Ovary (tissue), 9 donors: ENCODE results near the gene AANAT. TPM values are rescaled to one million over a fixed set of nuclear protein-coding genes. Genes with fewer than 3 reads are reported as not detected.

Source experiments
- DNase-seq, 5 donors: peaks; one replicate each; pipeline ENCODE4 v3.0.0-alpha.2; 2019 to 2020
- H3K27ac ChIP-seq, 2 donors: fragments of 200-600 bp; one replicate each; pipeline versions ENCODE4 v1.5.1 to v1.8.0; 2019 to 2022
- H3K27me3 ChIP-seq: fragments of 200-600 bp; one replicate; pipeline ENCODE4 v1.8.0; 2022
- H3K36me3 ChIP-seq: fragments of 200-600 bp; sonication (generic); one replicate; pipeline ENCODE4 v1.5.1; 2019
- H3K4me1 ChIP-seq: one replicate; pipeline ENCODE4 v1.8.1; 2013; ENCODE audit warnings: mild to moderate bottlenecking, moderate library complexity; ENCODE audit not compliant: insufficient read depth
- H3K4me3 ChIP-seq: fragments of 200-600 bp; sonication (generic); one replicate; pipeline ENCODE4 v1.5.1; 2017
- H3K9me3 ChIP-seq, 2 donors: fragments of 200-600 bp in 1 of 2; sonication (generic) in 1 of 2; one replicate each; pipeline versions ENCODE4 v1.5.1 to v1.8.1; 2013 to 2019; ENCODE audit warnings: mild to moderate bottlenecking in 1 of 2, moderate library complexity in 1 of 2
- EP300 ChIP-seq: sonication (generic); formaldehyde crosslinking; IDR thresholded peaks from one replicate; pipeline ENCODE4 v1.6.1; 2017; ENCODE audit warnings: antibody characterized with exemption
- POLR2A ChIP-seq: fragments of 450-650 bp; IDR thresholded peaks from one replicate; pipeline ENCODE4 v1.6.1; 2017; ENCODE audit warnings: antibody characterized with exemption, mild to moderate bottlenecking, moderate library complexity
- WGBS, 3 donors: extraction: QIAGEN DNeasy Blood & Tissue Kit in 1 of 3; methylation state at CpG; one replicate each; pipeline versions ENCODE4 v1.1.5 to v1.1.7; 2013 to 2017; 5-methylcytosine and 5-hydroxymethylcytosine counted together
- intact Hi-C, 4 donors: fragments of 100-400 bp; cut with DNase I; formaldehyde crosslinking; loops; one replicate each; pipeline versions ENCODE4 v1.11.0 to v1.15.1; 2022 to 2023
- polyA plus RNA-seq, 2 donors: library from polyadenylated mRNA; stranded (reverse); fragments of 200-250 nt in 1 of 2; fragments of 350-450 nt in 1 of 2; fragmentation: Illumina TruSeq in 1 of 2; extraction: RNeasy Lipid Tissue Mini Kit (QIAGEN cat#74804) in 1 of 2; gene quantifications; one replicate each; pipeline ENCODE4 v1.2.3, GENCODE V29; 2013 to 2014
- total RNA-seq, 7 donors: library from RNA; depleted of rRNA in 2 of 7; stranded (reverse); fragments of >200 nt in 2 of 7; fragmentation: NEBNext Ultra II Directional in 3 of 7; extraction: Animal tissue kit (Norgen Biotek cat#: 25700) in 3 of 7; gene quantifications; one replicate each; pipeline versions ENCODE4 v1.1.0 to v1.2.4, GENCODE V29; 2016 to 2023
- TF ChIP-seq, protein P1 (sequence below), 3 donors: fragments of 450-650 bp in 2 of 3; fragments of 200-600 bp in 1 of 3; IDR thresholded peaks; one replicate each; pipeline versions ENCODE4 v1.5.1 to v1.8.0; 2016 to 2022; ENCODE audit warnings: antibody characterized with exemption in 3 of 3, mild to moderate bottlenecking in 1 of 3
- donor health status: DM: no; HTN: no; CAD: no; lungs with moderate emphysema.
- donor health status: DM: no; HTN: no; CAD: no.
- donor health status: Bipolar disorder and iron deficiency.
- donor health status: DM: yes; HTN: yes; CAD: no.
- donor health status: DM: no; HTN: no; CAD: no.
- donor health status: DM: yes; HTN: yes; CAD: no.

Gene AANAT
- total and polyA plus RNA-seq, 9 donors: not detected

DNA sequence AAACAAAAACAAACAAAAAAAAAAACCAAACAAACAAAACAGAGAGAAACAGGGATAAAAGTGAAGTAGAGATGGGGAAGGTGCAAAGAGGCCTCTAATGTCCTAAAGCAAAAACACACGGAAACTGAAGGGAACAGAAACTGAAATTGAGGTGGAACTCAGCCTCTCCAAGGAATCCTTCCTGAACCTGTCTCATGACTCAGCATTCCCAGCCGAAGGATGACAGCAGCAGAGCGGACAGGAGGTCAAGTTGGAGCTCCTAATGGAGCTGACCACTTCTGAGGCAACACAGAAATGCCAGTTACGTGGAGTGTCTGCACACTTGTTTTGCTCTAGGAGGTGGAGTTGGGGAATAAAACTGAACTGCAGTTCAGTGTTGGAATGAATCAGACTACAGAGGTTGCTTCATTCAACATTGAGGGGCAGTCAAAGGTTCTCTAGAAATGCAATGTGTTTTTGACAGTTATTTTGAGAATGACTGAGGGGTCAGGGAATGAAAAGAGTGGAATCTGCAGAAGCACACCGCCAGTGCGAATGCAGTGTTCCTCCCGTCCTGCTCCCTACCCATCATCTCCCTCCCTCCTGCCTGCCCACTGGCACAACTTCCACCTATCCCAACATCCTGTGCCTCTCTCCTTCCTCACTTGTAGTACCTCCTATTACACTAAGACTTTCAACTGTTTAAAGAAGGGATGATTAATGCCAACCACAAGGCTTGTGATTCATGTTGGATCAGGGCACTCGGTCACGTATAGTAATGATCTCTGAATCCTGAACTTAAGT is 20.8 kb upstream of the AANAT start:
- DNase-seq: peak in 2 of 5 donors; percentile 32 to 34
- WGBS, 3 donors: 59 to 67% (median 61%) methylated on average over 9 of the region's 9 CpGs

DNA sequence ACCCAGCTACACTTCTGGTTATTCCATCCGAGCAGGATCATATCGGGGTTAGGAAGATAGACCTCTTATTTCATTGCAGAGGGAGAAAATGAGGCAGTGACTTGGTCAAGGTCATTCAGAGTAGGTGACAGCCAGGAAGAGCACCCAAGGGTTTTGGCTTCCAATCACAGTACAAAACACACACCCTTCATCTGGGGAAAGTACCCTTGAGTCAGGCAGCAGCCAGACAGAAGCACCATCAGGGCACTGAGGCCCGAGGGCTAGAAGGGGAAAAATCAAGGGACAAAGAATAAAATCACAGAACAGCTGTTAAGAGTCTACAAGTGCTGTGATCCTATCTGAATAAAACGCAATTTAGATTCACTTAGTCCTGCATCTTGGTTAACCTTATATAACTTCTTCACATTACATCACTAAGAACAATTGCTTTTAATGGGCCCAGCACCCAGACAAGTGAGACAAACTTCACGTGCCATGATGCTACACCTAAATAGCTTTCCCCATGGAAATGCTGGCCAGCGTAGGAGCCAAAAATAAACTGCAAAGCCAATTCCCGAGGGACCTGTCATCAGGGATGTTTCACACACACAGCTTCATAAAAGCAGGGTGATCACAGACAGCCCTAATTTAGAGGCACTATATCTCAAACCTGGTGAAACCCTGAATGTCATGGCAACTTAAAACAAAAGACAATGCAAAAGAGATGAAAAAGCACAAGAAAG is 19.3 kb upstream of the AANAT start:
- Histone ChIP-seq H3K9me3 (no peaks in the 10 kb centered on the region), H3K27ac (no peak overlapping the region), H3K36me3 (no peaks in the 10 kb centered on the region), H3K4me3 (no peak overlapping the region), H3K4me1 (peaks cover 4% of the 10 kb centered on the region), H3K27me3 (no peaks in the 10 kb centered on the region)
- TF ChIP-seq, protein P1, sequence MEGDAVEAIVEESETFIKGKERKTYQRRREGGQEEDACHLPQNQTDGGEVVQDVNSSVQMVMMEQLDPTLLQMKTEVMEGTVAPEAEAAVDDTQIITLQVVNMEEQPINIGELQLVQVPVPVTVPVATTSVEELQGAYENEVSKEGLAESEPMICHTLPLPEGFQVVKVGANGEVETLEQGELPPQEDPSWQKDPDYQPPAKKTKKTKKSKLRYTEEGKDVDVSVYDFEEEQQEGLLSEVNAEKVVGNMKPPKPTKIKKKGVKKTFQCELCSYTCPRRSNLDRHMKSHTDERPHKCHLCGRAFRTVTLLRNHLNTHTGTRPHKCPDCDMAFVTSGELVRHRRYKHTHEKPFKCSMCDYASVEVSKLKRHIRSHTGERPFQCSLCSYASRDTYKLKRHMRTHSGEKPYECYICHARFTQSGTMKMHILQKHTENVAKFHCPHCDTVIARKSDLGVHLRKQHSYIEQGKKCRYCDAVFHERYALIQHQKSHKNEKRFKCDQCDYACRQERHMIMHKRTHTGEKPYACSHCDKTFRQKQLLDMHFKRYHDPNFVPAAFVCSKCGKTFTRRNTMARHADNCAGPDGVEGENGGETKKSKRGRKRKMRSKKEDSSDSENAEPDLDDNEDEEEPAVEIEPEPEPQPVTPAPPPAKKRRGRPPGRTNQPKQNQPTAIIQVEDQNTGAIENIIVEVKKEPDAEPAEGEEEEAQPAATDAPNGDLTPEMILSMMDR (IDR thresholded peaks at IDR 0.05): no peak
- TF ChIP-seq POLR2A (no peak), EP300 (no peak)
- intact Hi-C loops: loop anchor here in 1 of 4 donors (5.0 kb wide), 1 partner anchor 36 kb away; no protein-coding TSS in a partner anchor
- no peak for DNase-seq
- WGBS, 3 donors: 62 to 82% (median 78%) methylated on average over 7 of the region's 7 CpGs

More for the DNA sequence above, 20.8 kb upstream of the AANAT start:
- no peak for TF ChIP-seq EP300
- no peak for TF ChIP-seq POLR2A
- TF ChIP-seq, protein P1 (IDR thresholded peaks at IDR 0.05): no peak
- H3K27me3 ChIP-seq: no peaks in the 10 kb centered on the region
- intact Hi-C loops: loop anchor here in 1 of 4 donors (5.0 kb wide), 1 partner anchor 34 kb away; no protein-coding TSS in a partner anchor
- H3K27ac ChIP-seq: no peak overlapping the region
- no peaks in the 10 kb centered on the region for H3K36me3 ChIP-seq
- H3K9me3 ChIP-seq: no peaks in the 10 kb centered on the region
- H3K4me1 ChIP-seq: peaks cover 4% of the 10 kb centered on the region
- H3K4me3 ChIP-seq: no peak overlapping the region

DNA sequence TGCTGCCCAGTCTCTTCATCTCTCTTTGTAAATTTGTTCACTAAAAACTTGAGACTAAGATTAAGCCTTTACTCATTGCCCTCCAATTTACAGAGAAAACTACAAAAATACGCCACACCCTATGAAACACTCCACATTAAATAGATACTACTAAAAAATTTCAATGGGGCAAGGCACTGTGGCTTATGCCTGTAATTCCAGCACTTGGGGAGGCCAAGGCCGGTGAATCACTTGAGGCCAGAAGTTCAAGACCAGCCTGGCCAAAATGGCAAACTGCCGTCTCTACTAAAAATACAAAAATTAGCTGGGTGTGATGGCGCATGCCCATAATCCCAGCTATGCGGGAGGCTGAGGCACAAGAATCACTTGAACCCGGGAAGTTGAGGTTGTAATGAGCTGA is 18.3 kb upstream of the AANAT start:
- no peak for DNase-seq
- no peaks in the 10 kb centered on the region for H3K36me3 ChIP-seq
- H3K4me3 ChIP-seq: no peak overlapping the region
- H3K27ac ChIP-seq: no peak overlapping the region
- TF ChIP-seq EP300 (no peak), POLR2A (no peak)
- TF ChIP-seq, protein P1 (IDR thresholded peaks at IDR 0.05): no peak
- no peaks in the 10 kb centered on the region for H3K9me3 ChIP-seq
- 86 to 94% (median 89%) methylated on average over 6 of the region's 6 CpGs for WGBS, 3 donors
- intact Hi-C loops: loop anchor here in 1 of 4 donors (5.0 kb wide), 1 partner anchor 37 kb away; no protein-coding TSS in a partner anchor
- H3K4me1 ChIP-seq: peaks cover 4% of the 10 kb centered on the region
- H3K27me3 ChIP-seq: no peaks in the 10 kb centered on the region

DNA sequence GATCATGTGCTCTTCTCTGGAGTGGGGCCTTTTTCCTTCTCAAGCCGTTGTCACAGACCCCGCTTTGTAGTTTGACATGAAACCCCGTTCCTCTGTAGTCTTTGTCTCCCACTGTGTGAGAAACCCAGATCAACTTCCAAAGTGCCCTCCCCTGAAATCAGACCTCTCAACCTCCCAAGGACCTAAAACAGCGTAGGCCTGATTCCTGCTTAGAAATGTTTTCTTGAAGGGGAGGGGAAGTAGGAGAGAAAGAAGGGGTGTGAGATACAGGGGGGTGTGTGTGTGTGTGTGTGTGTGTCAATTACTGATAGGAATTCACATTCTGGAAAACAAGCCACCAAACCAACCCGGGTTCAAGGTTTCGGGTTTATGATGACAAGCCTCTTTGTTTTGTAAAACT is 15.9 kb upstream of the AANAT start:
- WGBS, 3 donors: 50 to 66% (median 61%) methylated on average over 6 of the region's 6 CpGs
- peaks cover 4% of the 10 kb centered on the region for H3K4me1 ChIP-seq
- H3K36me3 ChIP-seq: no peaks in the 10 kb centered on the region
- H3K4me3 ChIP-seq: no peak overlapping the region
- DNase-seq: no peak
- intact Hi-C loops: loop anchor here in 1 of 4 donors (10.0 kb wide), 1 partner anchor 47 kb away; no protein-coding TSS in a partner anchor
- H3K9me3 ChIP-seq: no peaks in the 10 kb centered on the region
- H3K27me3 ChIP-seq: no peaks in the 10 kb centered on the region
- H3K27ac ChIP-seq: no peak overlapping the region
- no peak for TF ChIP-seq EP300
- no peak for TF ChIP-seq POLR2A
- TF ChIP-seq, protein P1 (IDR thresholded peaks at IDR 0.05): no peak
